Activated CD4-positive, alpha-beta T cell treated with anti-CD3 and anti-CD28 coated beads for 24 hours (primary cell): ENCODE measurements around the gene PER2.
"Not testable (repeated sequence)": the region's sequence is repeated elsewhere in the genome, so short reads cannot be mapped to it uniquely, and the experiment has no call there.

Source experiments
- DNase-seq, 2 donors: peaks; one replicate each; pipeline ENCODE4 v3.0.0-alpha.2; 2020; ENCODE audit warnings: low read depth in 2 of 2

PER2 gene

DNA sequence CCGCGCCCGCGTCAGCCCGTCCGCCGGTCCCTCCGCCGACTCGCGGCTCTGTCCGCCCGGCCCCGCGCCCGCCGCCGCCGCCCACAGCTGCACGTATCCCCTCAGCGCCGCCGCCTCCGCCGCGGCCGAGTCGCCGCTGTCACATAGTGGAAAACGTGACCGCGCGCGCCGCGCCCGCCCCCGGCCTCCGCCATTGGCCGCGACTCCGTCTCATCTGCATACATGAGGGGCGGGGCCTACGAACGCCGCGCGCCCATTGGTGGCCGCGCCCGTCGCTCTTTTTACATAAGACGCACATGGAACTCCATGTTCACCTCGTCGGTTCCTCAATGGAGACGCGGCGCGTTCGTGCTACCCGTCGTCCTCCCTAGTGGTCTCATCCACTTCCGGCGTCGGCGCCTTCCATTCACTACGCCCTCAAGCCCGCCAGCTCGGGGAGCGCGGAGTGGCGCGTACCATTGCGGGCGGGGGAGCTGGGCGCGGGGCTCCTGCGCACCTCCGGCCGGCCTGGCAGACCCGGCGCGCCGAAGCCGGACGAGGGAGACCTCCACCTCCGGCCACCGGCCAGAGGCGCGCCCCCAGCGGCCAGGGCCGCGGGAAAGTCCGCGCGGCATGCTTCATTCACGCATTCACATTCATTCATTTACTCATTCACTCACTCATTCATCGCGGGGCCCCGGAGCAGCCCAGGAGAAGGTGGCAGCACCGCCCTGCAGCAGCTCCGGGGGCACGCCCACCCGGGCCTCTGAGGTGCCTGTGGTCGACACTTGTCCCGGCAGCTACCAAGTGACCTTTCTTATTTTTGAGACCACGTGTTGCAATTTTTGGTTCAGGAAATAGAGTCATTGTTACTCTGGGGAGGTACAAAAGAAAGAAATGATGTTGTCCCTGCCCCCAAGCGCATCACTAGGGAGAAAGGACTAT, 502 bp upstream of the PER2 start:
- peak; percentile 95 to 96 for DNase-seq

DNA sequence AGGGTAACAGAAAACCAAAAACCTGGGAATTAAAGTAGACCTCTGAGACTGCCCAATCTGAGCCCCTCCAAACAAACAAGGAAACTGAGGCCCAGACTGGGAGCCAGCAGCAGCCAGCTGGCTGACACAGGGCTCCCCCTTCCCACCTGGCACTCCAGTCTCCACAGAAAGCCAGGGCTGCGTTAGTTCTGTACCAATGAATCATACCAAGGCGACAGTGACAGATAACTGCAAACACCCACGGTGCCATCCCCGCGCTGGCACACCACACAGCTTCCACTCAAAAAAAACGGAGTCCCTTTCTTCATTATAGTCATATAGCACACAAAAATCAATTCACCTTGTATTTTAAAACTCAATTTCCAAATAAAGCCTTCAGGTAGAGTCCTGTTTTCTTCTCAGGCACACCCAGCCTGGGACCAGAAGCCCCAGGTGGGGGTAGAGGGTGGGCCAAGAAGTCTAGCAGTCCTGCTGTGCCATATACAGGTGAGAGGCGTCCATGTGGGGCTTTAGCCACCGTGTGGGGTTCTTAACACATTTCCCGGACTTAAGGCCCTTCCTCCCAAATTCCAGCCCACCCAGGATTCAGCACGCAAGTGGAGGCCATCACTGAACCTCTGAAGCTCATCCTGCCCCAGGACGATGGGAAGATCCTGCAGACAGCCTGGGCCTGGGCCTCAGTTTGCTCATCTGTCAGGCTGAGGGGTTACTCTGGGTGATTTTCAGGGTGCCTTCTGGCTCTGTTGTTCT, 1.2 kb downstream of the PER2 start:
- DNase-seq: peak; percentile 19 to 23

DNA sequence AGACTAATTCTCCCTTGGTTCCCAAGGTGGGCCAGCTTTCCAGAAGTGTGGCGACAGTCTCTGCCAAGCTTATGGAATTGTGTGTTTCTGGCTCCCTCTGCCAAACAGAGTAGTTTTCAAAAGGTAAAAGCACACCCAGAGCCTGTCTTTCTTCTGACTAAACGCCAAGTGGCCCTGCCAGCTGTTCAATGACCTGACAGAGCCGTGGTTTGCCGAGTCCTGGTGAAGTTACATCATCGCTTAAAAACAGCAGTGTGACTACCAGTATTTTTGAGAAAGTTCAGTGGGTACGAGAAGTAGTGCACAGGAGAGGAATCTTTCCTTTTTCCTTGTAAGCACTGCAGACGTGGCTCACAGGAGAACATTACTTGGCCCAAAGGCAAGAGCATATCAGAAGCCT, 1.9 kb downstream of the PER2 start:
- no peak for DNase-seq

DNA sequence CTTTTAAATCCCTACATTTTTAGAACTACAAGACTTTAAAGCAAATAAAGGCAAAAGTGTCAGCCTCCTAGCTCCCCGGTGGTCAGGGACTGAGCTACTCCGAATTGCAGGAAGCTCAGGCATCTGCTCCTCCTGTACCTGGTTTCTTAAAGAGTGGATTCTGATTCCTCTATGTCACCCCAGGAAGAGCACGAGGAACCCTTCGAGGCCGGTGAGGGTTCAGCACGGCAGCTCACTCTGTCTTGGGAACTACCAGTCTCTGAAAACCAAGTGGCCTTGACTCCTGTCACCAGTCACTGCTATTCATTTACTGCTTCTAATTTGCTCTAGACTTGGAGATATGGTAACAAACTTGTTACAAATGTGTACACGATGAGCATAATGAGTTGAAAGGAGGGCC, 2.3 kb downstream of the PER2 start:
- no peak for DNase-seq

DNA sequence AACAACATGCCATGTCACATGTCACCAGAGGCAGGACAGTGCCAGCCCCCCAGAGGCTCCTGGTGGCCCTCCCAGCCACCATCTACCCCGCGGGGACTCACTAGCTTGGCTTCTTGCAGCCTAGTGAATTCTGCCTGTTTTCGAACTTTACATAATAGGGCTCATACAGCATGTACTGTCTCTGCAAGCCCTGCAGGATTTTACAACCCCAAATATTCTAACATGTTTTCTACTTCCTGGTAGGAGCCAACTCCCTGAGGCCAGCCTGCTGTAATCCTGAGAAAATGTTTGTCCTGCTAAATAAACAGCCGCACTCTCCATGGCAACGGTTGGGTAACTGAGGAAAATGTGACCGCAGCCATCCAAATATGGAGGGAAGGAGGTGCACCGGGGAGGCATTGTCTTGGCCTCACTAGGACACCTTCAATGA, 2.7 kb downstream of the PER2 start:
- DNase-seq: no peak

DNA sequence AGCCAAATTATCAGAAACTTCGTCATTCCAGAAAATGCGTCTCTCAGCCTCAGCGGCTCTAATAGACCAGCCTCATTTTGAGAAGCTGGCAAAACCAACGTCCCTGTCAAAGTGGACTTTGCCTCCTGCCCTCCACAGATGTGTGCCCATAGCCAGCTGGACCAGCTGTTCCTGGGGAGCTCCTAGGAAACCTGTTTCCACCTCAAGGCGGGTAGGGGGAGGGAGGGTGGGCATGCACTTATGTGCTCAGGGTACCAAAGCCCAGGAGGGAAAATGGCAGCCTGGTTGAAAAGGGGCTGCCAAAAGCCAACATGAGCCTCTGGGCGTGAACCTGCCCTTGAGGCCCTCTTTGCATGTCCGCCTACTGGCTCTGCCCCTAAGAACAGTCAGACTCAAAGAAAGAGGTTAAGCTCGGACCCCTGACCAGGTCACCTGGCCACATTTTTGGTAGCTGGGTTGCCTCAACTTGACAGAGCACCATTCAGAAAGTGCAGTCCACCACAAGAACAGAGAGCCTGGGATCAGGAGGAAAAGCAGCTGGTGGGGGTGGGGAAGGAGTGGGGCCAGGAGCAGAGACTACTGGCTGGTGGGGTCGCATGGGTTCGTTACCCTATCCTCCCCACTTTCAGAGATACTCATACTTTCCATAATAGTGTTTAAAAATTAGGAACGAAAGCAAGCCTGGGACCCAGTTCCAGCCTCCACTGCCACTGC, 3.5 kb downstream of the PER2 start:
- DNase-seq: no peak

DNA sequence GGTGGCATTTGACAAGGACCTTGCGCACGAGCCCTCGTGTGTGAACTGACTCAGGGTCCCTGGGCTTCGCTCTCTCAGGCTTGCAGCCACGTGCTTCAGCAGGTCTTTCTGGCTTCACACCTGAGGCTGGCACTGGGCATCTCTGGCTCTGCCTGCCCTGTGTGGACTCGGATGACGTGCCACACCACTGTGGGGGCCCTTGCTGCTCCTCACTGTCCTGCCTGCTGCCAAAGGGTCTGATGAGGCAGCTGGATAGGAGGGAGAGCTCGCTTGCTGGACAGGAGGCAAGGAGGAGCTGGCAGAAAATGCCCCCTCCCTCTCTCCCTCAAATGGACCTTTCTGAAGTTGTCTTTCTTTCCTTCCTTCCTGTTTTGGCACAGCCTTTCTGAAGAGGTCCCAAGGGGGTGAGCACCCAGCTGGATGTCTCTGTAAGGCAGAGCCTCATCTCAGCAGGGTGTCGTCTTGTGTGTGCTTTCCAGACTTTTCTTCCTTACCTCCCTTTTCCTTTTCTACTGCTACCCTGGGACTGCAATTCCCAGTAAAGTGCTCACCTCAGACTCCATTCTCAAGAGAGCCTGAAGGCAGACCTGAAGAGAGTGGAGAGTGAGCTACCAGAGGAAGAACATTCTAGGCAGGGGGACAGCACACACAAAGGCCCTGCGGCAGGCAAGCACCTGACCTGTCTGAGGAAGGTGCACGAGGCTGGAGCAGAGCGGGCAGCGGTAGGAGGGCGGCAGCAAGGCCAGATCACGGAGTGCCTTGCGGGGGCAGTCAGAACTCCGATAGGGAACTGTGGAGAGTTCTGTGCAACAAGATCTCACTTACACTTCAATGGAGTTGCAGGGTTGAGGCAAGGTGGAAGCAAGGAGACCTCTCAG, 5.3 kb downstream of the PER2 start:
- DNase-seq: no peak

DNA sequence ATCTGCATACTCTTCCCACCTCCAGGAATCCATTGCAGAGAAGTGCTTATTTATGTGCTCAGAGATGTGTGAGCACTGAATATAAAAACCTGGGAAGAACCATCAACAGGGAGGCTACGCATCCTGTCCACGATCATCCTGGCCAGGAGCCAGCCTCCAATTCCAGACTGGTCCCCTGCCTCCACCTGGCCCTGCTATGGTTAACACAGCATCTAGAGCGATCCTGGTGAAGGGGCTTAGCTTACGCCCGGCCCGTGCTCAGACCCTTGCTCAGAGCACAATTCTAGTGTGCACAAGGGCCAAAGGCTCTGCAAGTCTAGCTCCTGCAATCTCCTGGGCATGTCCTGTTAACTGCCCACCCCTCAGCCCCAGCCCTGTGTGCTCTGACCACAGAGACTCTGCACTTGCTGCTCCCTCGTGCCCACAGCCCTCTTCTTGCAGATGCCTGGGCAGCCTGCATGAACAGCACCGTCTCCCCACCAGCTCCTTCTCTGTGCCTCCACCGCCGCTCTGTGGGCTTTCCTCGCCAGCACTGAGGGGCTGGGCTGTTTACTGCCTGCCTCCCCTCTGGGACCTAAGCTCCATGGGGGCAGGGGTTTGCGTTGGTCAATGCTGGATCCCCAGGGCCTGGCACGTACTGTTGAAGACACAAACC, 6.5 kb downstream of the PER2 start:
- DNase-seq: no peak

DNA sequence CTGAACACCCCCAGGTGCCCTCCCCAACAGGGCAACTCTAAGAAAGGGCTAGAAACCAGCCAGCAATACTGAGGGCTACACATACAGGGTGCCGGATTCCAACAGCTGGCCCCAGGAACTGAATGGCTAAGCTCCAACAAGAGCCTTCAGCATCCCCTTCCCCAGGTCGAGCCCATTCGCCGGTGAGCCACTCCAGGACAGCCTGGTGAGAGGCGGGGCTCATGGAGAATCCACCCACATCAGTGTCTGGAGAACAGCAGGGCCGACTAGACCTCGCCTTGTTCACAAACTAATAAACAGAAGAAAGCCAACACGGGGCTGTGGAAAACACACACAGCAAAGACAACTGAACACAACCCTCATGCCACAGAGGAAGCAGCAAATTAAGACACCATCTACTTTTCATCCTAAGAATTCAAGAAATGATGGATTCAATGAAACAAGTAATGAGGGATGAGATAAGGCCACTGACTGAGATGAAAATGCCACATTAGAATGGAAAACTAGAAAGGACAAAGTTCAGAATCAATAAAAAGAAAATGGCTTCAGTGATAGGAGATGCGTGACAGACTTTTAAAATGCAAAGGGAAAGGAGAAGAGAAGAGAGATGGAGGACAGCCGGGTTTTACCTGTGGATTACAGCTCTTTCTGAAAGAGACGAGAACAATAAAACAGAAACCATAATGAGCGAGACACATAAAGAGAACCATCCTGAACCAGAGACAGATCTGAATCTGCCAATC, 8.2 kb downstream of the PER2 start:
- no peak for DNase-seq

DNA sequence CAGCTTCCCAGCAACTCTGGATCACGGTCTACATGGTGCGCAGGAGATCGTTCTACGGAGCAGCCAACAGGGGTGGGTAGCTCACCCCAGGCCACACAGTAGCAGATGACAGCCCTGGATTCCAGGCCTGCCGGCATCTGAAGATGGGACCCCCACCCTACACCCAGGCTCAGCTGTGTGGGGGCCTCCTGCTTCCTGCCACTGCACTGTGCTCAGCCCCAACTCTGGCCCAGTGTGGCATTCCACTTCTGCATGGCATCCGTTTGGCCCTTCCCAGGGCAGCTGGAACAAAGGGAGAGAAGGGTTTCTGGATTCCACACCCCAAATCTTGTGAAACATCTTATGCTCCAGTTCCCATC, 9.1 kb downstream of the PER2 start:
- DNase-seq: no peak

DNA sequence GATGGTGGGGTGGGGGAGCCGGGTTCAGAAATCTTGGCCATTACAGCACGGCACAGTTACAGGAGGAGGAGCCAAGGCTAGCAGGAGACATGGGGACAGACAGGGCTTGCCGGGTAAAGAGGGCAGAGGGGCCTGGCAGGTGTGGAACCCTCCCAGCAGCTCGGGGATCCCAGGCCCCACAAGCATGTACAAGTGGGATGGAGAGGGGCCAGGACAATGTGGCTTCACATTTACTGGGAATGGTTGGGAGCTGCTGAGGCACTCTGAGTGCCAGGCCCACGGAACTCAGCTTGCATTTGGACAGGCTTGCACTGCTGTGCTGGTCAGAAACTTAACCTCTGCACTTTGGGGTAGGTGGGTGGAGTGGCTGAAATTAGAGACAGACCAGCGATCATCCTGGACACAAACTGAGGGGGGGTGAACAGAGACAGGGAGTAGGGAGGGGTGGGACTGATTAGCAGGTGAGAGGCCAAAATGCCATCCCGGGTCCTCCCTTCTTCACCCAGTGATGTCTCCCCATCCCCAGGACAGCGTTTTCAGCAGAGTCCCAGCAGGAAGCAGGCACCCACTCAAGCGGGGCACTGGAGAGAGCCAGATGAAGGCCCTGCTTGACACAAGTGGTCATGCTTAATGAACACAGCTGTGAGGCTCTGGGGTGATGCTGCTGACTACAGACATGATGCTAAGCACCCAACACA, 9.6 kb downstream of the PER2 start:
- DNase-seq: no peak

DNA sequence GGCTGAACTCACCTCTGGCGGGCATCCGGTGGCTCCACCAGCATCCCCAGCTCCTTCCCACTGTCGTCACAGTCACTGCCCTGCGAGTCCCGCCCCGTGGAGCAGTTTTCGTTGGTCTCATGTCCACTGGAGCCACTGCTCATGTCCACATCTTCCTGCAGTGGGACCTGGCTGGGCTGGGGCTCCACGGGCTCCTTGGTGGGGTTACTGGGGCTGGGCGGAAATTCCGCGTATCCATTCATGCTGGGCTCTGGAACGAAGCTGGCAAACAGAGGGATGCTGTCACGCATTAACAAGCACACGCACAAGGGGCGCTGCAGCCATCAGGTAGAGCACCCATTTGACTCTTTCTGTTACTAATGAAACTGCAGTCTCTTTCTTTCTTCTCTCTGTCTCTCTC, 10.7 kb downstream of the PER2 start:
- no peak for DNase-seq

DNA sequence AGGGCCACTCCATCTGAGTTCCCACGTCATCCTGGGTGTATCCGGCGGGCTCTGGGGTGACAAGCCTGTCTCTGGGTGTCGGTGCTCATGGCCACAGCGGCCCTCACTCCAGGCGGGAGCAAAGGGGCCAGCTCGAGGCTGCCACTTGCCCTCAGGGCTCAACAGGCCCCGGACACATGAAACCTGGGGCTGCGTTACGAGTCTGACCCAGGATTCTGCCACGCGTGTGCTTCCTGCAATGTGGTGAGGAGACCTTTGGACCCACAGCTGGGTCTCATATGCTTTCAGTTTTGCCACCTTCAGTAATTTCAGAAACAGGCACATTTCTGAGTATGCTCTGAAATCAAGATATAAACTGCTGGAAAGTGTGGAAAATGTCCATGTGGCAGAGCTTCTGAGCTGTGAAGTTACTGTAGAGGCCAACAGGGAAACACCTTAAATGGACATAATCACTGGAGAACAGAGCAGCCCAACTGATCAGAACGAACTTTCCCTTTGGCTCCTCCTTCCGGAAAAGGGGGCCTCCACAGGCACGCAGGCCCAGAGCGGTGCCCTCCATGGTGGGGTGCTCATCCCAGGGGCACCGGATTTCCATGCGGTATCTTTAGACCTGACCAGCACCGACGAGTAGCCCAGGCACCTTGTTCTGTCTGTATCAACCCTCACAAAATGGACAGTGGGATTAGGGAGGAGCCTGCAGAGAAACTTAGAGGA, 14.1 kb downstream of the PER2 start:
- no peak for DNase-seq

DNA sequence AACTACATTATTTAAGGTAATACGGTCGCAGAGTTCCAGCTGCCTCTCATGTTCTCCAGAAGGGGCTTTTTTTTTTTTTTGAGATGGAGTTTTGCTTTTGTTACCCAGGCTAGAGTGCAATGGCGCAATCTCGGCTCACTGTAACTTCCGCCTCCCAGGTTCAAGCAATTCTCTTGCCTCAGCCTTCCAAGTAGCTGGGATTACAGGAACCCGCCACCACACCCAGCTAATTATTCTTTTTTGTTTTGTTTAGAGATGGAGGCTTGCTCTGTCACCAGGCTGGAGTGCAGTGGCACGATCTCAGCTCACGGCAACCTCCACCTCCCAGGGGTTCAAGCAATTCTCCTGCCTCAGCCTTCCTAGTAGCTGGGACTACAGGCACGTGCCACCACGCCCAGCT, 15.0 kb downstream of the PER2 start:
- not testable (repeated sequence) for DNase-seq

DNA sequence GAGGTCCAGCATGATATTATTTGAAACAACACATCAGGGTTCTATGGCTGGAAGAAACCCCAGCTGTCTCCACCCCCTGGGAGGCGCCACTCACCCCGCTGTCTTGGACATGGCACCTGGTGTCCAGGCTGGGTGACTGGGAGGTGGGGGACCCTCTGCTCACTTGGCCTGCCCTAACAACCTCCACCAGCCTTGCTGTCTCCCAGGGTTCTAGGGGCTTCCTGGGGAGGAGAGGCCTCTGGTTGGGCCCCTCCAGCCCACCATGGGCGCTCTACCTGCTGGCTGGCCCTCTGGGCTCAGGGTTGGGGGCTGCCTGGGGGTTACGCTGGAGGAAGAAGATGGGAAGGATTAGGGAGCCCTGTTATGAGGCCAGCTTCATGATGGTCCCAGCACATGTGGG, 16.3 kb downstream of the PER2 start:
- no peak for DNase-seq

DNA sequence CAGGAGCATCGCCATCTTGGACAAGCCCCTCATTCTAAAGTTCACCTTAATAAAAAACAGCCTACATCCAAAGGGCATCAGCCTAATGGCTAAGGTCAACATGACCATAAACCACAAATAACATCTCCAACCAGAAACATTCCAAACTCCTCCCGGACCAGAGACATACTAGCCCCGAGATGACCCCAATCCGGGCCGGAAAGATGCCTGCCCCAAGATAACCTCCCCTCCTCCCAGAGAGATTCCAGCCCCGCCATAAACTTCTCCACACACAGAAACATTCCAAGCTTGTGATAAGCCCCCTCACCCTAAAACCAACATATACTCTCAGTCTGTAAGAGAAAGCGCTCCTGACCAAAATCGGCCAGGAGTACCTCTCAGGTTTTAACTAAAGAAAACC, 16.7 kb downstream of the PER2 start:
- DNase-seq: not testable (repeated sequence)

DNA sequence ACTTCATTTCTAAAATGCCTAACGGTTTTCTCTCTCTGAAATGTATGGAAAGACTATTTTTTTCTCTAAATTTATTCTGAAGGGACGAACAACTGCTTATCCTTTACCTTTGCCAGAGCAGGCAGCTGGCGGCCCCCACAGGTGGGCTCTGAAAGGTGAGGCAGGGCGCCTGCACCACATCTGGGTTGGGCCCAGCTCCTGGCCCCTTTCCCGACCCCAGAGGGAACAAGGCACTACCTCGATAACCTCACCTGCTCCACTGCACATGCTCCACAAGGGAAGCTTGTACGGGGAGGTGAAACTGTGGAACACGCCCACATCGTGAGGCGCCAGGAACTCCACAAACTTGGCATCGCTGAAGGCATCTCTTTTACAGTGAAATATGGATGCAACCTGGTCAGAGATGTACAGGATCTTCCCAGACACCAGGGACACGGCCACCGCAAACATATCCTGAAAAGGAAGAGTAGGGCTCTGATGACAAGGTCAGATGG, 17.3 kb downstream of the PER2 start:
- DNase-seq: no peak

DNA sequence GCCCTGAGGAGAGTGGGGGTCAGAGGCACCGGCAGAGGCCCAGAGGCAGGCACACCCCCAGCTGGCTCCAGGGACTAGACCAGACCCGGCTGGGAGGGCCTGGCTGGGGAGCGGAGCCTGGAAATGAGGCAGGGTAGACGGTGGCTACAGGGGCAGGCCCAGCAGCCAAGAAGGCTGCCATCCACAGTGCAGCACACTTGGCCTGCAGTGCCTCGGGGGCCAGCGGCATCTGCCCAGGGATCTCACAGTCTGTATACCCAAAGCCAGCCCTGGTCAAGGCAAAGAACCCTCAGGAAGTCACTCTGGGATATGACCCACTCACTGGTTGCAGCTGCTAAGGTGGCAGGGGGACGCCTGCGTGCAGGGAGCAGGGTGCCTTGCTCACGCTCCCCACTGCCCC, 17.8 kb downstream of the PER2 start:
- DNase-seq: no peak

DNA sequence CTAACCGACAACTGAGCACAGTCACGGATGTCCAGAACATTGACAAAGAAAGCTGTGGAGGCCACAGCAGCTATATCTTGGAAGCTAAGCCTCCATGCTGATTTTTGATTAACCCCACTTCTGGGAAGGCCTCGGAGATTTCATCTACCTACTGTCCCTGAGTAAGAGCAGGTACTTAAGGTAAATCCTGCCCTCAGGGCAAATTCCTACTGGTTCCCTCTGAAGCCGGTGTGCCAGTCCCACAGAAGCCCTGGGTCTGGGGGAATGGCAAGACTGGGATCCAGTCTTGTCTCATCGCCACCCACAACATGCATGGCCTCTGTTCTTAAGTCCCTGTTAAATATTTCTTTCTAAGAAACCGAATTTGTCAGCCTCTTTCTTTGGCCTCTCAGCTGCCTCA, 18.7 kb downstream of the PER2 start:
- no peak for DNase-seq
